SK-N-SH treated with all-trans-retinoic acid at 6 μM for 48 hours (cell line): Measurements from ENCODE around the gene EPB41L4A.

Source experiments
- ATAC-seq: fragments of 200-7000 bp; cut with Tn5 transposase; 3 replicates; pipeline ENCODE4 v1.9.1; 2020; ENCODE audit warnings: mild to moderate bottlenecking, moderate library complexity
- ARNTL ChIP-seq: fragments of 450-650 bp; formaldehyde crosslinking; IDR thresholded peaks from 2 replicates; pipeline ENCODE4 v1.5.0; 2020; ENCODE audit warnings: low read depth, mild to moderate bottlenecking, moderate library complexity, borderline replicate concordance
- CSDC2 ChIP-seq: fragments of 250-450 bp; sonication (Bioruptor Pico); IDR thresholded peaks from 2 replicates; pipeline ENCODE4 v1.5.0; 2020; ENCODE audit warnings: mild to moderate bottlenecking, moderate library complexity
- CSRNP3 ChIP-seq: fragments of 250-450 bp; sonication (Bioruptor Pico); IDR thresholded peaks from 2 replicates; pipeline ENCODE4 v1.5.1; 2021; ENCODE audit warnings: mild to moderate bottlenecking, moderate library complexity
- ESRRG ChIP-seq: fragments of 250-450 bp; sonication (Bioruptor Pico); IDR thresholded peaks from 2 replicates; pipeline ENCODE4 v1.6.1; 2021; ENCODE audit warnings: mild to moderate bottlenecking
- ISL1 ChIP-seq: fragments of 250-450 bp; sonication (Bioruptor Pico); IDR thresholded peaks from 2 replicates; pipeline ENCODE4 v2.1.2; 2022; ENCODE audit warnings: mild to moderate bottlenecking, moderate library complexity
- PPARA ChIP-seq: fragments of 250-450 bp; sonication (Bioruptor Pico); IDR thresholded peaks from 2 replicates; pipeline ENCODE4 v1.5.0; 2020; ENCODE audit warnings: mild to moderate bottlenecking, borderline replicate concordance
- RARB ChIP-seq: fragments of 250-450 bp; sonication (Bioruptor Pico); IDR thresholded peaks from 2 replicates; pipeline ENCODE4 v1.8.0; 2021; ENCODE audit warnings: mild to moderate bottlenecking, moderate library complexity
- SNAI2 ChIP-seq: fragments of 250-450 bp; sonication (Bioruptor Pico); IDR thresholded peaks from 2 replicates; pipeline ENCODE4 v1.5.0; 2020; ENCODE audit warnings: mild to moderate bottlenecking, moderate library complexity
- TCF4 ChIP-seq: fragments of 250-450 bp; sonication (Bioruptor Pico); IDR thresholded peaks from 2 replicates; pipeline ENCODE4 v1.8.0; 2021; ENCODE audit warnings: mild to moderate bottlenecking, moderate library complexity, borderline replicate concordance
- ZC3H10 ChIP-seq: fragments of 250-450 bp; sonication (Bioruptor Pico); IDR thresholded peaks from 2 replicates; pipeline ENCODE4 v1.5.1; 2021; ENCODE audit warnings: mild to moderate bottlenecking, moderate library complexity
- ZFP3 ChIP-seq: fragments of 250-450 bp; sonication (Bioruptor Pico); IDR thresholded peaks from 2 replicates; pipeline ENCODE4 v1.5.0; 2020; ENCODE audit warnings: mild to moderate bottlenecking, moderate library complexity
- ZFP30 ChIP-seq: fragments of 450-650 bp; formaldehyde crosslinking; IDR thresholded peaks from 2 replicates; pipeline ENCODE4 v1.5.0; 2022; ENCODE audit warnings: mild to moderate bottlenecking, moderate library complexity
- ZNF565 ChIP-seq: fragments of 450-650 bp; formaldehyde crosslinking; conservative IDR thresholded peaks from 2 replicates; pipeline ENCODE4 v1.5.0; 2020; ENCODE audit warnings: low read depth, mild to moderate bottlenecking, moderate library complexity
- ZNF8 ChIP-seq: fragments of 450-650 bp; formaldehyde crosslinking; IDR thresholded peaks from 2 replicates; pipeline ENCODE4 v1.5.0; 2020; ENCODE audit warnings: mild to moderate bottlenecking, moderate library complexity
- TF ChIP-seq, protein P1 (sequence below): fragments of 250-450 bp; sonication (Bioruptor Pico); IDR thresholded peaks from 2 replicates; pipeline ENCODE4 v1.8.0; 2021; ENCODE audit warnings: low read depth, mild to moderate bottlenecking, moderate library complexity, borderline replicate concordance
- TF ChIP-seq, protein P2 (sequence below): fragments of 250-450 bp; sonication (Bioruptor Pico); IDR thresholded peaks from 2 replicates; pipeline ENCODE4 v1.5.0; 2020; ENCODE audit warnings: mild to moderate bottlenecking, moderate library complexity

The EPB41L4A gene

DNA sequence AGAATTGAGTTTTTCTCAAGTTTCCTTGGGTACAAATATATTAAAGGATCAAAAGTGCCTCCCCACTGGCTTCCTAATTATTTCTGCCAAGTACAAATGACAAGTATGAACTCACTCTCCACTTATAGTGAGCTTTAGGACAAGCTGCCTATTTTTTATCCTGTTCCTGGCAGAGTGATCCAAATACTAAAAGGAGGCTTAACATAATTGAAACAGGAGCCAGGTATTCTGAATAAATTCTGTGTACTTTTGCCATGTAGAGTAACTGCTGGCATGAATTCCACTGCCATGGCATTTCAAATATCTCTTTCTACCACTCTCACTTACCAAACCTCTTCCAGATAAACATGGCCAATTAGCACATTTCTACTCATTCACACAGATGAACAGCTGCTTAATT, 171.1 kb downstream of the EPB41L4A start:
- no peak for ATAC-seq
- no peak for TF ChIP-seq ZNF565 (CRISPR knock-in tag)
- no peak for TF ChIP-seq CSRNP3 (CRISPR knock-in tag)
- TF ChIP-seq ISL1 (CRISPR knock-in tag) = no peak
- TF ChIP-seq, protein P1, sequence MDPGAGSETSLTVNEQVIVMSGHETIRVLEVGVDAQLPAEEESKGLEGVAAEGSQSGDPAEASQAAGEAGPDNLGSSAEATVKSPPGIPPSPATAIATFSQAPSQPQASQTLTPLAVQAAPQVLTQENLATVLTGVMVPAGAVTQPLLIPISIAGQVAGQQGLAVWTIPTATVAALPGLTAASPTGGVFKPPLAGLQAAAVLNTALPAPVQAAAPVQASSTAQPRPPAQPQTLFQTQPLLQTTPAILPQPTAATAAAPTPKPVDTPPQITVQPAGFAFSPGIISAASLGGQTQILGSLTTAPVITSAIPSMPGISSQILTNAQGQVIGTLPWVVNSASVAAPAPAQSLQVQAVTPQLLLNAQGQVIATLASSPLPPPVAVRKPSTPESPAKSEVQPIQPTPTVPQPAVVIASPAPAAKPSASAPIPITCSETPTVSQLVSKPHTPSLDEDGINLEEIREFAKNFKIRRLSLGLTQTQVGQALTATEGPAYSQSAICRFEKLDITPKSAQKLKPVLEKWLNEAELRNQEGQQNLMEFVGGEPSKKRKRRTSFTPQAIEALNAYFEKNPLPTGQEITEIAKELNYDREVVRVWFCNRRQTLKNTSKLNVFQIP (CRISPR knock-in tag) = no peak
- no peak for TF ChIP-seq ZFP30 (CRISPR knock-in tag)
- TF ChIP-seq ARNTL (CRISPR knock-in tag) = no peak
- TF ChIP-seq SNAI2 = no peak
- no peak for TF ChIP-seq ZFP3 (CRISPR knock-in tag)
- no peak for TF ChIP-seq RARB (CRISPR knock-in tag)
- no peak for TF ChIP-seq ZNF8
- no peak for TF ChIP-seq TCF4 (CRISPR knock-in tag)
- TF ChIP-seq, all 23 proteins: peak for 0

DNA sequence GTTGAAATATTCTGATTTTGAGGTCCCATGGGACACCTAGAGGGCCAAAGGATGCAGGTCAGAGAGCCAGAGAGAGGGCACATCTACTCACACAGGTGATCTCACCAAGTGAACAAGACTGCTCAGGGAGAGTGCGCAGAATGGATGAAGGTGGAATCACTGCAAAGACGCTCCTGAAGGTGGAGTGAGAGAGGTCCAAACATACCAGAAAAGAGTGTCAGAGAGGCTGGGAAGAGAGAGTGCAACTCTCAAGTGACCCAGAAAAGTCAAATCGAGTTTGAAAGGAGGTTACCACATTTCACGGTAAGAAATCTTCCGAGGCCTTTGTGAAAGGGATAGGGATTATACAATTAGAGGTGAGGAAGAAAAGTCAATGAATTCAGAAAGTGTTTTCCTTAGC, 173.4 kb downstream of the EPB41L4A start:
- ATAC-seq = no peak
- TF ChIP-seq ZNF565 (CRISPR knock-in tag) = no peak
- no peak for TF ChIP-seq PPARA (CRISPR knock-in tag)
- TF ChIP-seq CSRNP3 (CRISPR knock-in tag) = no peak
- TF ChIP-seq, protein P1 (CRISPR knock-in tag) = no peak
- TF ChIP-seq RARB (CRISPR knock-in tag) = no peak
- TF ChIP-seq, protein P2, sequence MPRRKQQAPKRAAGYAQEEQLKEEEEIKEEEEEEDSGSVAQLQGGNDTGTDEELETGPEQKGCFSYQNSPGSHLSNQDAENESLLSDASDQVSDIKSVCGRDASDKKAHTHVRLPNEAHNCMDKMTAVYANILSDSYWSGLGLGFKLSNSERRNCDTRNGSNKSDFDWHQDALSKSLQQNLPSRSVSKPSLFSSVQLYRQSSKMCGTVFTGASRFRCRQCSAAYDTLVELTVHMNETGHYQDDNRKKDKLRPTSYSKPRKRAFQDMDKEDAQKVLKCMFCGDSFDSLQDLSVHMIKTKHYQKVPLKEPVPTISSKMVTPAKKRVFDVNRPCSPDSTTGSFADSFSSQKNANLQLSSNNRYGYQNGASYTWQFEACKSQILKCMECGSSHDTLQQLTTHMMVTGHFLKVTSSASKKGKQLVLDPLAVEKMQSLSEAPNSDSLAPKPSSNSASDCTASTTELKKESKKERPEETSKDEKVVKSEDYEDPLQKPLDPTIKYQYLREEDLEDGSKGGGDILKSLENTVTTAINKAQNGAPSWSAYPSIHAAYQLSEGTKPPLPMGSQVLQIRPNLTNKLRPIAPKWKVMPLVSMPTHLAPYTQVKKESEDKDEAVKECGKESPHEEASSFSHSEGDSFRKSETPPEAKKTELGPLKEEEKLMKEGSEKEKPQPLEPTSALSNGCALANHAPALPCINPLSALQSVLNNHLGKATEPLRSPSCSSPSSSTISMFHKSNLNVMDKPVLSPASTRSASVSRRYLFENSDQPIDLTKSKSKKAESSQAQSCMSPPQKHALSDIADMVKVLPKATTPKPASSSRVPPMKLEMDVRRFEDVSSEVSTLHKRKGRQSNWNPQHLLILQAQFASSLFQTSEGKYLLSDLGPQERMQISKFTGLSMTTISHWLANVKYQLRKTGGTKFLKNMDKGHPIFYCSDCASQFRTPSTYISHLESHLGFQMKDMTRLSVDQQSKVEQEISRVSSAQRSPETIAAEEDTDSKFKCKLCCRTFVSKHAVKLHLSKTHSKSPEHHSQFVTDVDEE (CRISPR knock-in tag) = no peak
- no peak for TF ChIP-seq ZC3H10 (CRISPR knock-in tag)

GRCh38 chr5:112239996-112240395, 179.1 kb downstream of the EPB41L4A start:
- ATAC-seq = peak; percentile 70; the same call in 2 of the 3 replicates
- TF ChIP-seq ZC3H10 (CRISPR knock-in tag) (no peak), ISL1 (CRISPR knock-in tag) (no peak)

- TF ChIP-seq RARB (CRISPR knock-in tag) (no peak), ESRRG (CRISPR knock-in tag) (no peak), ZNF8 (no peak), CSDC2 (CRISPR knock-in tag) (no peak), SNAI2 (no peak)
- TF ChIP-seq, protein P2 (CRISPR knock-in tag) = no peak
- ATAC-seq = no peak
Observed at GRCh38 chr5:112238473-112238872, 180.6 kb downstream of the EPB41L4A start.
